OCI-M1 (cell line): ENCODE measurements around the gene CCNB1.
"Not testable (repeated sequence)": the region's sequence is repeated elsewhere in the genome, so short reads cannot be mapped to it uniquely, and the experiment has no call there.

Experiments used
- DNase-seq: peaks from one replicate; lab custom pipeline; 2025; lab: John Stamatoyannopoulos, UW

The CCNB1 gene

DNA sequence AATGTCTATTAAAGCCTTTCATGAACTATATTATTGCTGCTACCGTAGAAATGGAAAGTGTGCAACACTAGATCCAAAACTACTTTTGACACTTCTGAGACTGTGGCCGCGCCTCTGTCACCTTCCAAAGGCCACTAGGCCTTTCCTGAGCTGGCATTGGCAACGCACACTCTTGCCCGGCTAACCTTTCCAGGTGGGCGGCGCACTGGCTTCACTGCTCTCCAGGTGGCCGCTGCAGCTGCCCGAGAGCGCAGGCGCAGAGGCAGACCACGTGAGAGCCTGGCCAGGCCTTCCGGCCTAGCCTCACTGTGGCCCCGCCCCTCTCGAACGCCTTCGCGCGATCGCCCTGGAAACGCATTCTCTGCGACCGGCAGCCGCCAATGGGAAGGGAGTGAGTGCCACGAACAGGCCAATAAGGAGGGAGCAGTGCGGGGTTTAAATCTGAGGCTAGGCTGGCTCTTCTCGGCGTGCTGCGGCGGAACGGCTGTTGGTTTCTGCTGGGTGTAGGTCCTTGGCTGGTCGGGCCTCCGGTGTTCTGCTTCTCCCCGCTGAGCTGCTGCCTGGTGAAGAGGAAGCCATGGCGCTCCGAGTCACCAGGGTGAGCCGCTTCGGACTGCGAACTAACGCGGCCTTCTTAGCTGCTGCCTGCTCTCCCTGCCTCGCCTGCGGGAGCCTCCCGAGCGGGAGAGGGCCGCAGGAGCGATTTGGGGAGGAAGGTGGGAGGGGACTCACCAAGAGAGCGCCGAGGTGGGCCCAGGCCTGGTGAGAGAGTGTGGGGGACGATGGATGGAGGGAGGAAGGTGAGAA, at the start of gene CCNB1:
Gene CCNB1 (plus strand): TSS at position 465 of the 807 bp plus-strand sequence. CDS start 113 bp downstream, at position 578.
- peak; percentile 99 for DNase-seq

DNA sequence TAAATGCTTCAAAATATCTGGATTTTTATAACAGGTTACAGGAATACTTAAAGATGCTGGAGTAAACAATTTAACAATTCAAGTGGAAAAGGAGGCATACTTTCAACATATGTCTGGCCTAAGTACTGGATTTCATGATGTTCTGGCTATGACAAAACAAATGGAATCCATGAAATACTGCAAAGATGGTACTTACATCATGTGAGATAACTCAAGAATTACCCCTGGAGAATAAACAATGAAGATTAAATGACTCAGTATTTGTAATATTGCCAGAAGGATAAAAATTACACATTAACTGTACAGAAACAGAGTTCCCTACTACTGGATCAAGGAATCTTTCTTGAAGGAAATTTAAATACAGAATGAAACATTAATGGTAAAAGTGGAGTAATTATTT, 37.5 kb upstream of the CCNB1 start:
- no peak for DNase-seq

DNA sequence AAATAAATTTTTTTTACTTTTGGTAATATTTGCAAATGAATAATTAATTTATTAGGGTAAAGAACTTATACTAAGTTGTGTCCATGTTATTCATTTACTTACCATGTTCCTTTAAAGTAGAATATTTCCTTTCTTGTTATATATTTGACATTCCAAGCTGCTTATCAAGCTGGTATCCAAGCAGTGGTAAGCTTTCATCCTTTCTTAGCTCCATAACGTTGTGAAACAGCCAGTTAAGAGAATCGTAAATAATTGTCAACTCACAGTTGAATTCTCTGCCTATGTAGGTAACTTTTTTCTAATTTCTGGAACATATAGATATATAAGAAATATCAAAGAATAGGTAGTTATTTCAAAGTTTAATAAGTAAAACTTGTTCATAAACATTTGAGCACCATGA, 36.7 kb upstream of the CCNB1 start:
- no peak for DNase-seq

DNA sequence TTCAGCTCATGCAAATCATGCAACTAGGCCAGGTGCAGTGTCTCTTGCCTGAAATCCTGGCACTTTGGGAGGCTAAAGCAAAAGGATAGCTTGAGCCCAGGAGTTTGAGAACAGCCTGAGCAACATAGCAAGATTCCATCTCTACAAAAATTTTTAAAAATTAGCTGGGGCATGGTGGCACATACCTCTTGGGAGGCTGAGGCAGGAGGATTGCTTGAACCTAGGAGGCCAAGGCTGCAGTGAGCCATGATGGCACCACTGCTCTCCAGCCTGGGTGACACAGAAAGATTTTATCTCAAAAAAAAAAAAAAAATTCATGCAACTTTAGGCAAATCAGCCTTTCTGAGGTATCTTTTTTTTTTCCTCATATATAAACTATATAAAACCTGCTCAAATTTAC, 35.6 kb upstream of the CCNB1 start:
- no peak for DNase-seq

DNA sequence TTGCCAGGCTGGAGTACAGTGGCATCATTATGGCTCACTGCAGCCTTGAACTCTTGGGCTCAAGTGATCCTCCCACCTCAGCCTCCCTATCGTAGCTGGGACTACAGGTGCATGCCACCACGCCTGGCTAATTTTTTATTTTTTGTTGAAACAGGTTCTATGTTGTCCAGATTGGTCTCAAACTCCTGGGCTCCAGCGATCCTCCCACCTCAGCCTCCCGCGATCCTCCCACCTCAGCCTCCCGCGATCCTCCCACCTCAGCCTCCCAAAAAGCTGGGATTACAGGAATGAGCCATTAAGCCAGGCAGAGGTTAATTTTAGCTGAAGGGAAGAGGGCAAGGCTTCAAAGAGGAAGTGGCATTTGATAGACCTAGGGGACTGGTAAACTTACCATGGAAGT, 32.8 kb upstream of the CCNB1 start:
- no peak for DNase-seq

DNA sequence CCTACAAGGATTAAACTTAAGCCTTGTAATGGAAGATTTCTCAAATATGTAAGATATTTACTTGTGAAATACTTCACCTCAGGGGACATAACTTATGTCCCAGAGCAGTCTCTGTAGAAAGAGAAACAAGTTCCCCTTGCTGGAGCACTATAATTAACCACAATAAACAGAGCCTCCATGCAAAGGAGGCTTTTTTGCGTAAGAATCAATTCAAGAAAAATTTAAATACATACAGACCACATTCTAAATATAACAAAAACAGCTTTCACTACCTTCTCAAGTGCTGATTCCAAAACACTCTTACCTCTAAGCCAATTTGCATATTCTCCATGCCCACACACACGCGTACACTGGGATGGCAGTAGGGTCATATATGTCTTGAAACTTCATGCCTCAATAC, 30.7 kb upstream of the CCNB1 start:
- DNase-seq, result no peak

DNA sequence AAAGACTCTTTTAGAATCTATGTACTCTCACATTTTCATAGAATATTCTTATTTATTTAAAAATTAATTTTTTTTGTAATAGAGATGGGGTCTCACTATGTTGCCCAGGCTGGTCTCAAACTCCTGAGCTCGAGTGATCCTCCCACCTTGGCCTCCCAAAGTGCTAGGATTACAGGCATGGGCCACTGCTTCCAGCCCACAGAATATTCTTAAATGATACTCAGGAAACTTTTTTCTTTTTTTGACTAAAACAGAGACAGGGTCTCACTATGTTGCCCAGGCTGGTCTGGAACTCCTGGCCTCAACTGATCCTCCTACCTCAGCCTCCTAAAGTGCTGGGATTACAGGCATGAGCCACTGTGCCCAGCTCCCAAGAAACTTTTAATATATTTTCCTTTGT, 29.7 kb upstream of the CCNB1 start:
- DNase-seq, result not testable (repeated sequence)

DNA sequence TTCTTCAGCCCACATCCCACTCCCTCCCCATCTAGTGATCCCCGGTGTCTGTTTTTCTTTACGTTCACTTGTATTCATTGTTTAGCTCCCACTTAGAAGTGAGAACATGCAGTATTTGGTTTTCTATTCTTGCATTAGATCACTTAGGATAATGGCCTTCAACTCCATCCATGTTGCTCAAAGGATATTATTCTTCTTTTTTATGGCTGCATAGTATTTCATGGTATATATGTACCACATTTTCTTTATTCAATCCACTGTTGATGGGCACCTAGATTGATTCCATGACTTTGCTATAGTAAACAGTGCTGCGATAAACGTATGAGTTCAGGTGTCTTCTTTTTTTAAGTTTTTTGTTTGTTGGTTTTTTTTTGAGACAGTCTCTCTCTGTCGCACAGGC, 29.1 kb upstream of the CCNB1 start:
- no peak for DNase-seq

DNA sequence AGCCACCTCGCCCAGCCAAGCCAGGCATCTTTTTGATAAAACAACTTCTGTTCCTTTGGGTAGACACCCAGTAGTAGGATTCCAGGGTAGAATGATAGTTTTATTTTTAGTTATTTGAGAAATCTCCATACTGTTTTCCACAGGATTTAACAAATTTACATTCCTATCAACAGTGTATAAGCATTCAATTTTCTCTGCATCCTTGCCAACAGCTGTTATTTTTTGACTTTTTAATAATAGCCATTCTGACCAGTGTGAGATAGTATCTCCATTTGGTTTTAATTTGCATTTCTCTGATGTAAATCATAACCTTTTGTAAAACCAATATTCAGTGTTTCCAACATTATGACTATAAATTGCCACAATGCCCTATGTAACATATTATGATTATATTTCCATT, 28.2 kb upstream of the CCNB1 start:
- DNase-seq, result no peak

DNA sequence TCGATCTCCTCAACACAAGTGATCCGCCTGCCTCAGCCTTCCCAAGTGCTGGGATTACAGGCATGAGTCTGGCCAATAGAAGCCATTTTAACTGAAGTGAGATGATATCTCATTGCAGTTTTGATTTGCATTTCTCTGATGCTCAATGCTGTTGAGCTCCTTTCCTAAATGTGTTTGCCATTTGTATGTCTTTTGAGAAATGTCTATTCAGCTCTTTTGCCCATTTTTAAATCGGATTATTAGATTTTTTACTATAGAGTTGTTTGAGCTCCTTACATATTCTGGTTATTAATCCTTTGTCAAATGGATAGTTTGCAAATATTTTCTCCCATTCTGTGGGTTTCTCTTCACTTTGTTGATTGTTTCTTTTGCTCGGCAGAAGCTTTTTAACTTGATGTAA, 26.7 kb upstream of the CCNB1 start:
- DNase-seq, result not testable (repeated sequence)

DNA sequence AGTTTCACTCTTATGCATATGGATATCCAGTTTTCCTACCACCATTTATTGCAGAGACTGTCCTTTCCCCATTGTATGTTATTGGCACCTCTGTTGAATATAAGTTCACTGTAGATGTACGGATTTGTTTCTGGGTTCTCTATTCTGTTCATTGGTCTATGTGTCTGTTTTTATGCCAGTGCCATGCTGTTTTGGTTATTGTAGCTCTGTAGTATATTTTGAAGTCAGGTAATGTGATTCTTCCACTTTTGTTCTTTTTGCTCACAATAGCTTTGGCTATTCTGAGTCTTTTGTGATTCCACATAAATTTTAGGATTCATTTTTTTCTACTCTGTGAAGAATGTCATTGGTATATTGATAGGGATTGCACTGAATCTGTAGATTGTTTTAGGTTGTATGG, 26.1 kb upstream of the CCNB1 start:
- no peak for DNase-seq

DNA sequence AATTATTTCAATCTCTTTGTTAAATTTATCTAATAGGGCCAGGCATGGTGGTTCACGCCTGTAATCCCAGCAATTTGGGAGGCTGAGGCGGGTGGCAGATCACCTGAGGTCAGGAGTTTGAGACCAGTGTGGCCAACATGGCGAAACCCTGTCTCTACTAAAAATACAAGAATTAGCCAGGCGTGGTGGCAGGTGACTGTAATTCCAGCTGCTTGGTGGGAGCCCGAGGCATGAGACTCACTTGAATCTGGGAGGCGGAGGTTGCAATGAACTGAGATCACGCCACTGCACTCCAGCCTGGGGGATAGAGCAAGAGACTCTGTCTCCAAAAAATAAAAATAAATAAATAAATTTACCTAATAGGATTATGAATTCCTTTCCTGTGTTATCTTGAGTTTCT, 18.4 kb upstream of the CCNB1 start:
- DNase-seq, result not testable (repeated sequence)

DNA sequence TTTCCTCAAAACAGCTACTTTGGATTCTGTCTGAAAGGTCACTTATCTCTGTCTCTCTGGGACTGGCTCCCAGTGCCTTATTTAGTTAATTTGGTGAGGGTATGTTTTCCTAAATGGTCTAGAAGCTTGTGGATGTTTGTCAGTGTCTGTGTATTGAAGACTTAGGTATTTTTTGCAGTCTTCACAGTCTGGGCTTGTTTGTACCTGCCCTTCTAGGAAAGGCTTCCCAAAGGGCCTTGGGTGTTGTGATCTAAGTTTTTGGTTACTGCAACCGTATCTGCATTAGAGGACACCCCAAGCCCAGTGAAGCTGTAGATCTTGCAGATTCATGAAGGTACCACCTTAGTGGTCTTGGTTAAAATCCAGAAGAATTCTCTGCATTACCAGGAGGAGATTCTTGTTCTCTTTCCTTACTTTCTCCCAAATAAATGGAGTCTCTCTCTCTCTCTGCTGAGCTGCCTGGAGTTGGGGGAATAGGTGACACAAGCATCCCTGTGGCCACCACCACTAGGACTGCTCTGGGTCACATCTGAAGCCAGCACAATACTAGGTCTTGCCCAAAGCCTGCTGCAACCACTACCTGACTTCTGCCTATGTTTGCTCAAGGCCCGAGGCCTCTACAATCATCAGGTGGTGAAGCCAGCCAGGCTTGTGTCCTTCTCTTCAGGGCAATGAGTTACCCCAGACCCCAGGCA, 17.8 kb upstream of the CCNB1 start:
- no peak for DNase-seq

DNA sequence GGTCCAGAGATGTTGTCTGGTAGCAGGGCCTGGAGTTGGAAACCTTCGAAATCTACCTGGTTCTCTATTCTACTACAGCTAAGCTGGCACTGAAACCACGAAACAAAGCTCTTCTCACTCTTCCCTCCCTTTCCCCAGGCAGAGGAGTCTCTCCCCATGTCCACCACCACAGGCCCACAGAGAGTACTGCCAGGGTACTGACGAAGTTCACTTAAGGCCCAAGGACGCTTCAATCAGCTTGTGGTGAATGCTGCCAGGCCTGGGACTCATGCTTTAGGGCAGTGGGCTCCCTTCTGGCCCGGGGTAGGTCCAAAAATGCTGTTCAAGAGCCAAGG, 17.3 kb upstream of the CCNB1 start:
- no peak for DNase-seq

DNA sequence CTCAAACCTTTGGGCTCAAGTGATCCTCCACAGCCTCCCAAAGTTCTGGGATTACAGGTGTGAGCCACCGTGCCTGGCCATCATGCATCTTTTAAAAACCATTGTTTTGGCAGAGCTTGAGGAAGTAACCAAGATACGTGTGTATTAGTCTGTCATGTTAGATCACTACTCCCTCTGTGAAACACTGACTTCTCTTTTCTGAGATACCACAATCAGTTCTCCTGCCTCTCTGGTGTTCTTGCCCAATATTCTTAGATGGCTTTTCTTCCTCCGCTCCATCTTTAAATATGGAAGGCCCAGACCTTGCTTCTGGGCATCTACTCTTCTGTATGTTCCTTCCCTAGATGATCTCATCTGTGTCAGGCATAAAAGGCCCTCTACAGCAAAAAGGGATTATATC, 14.2 kb upstream of the CCNB1 start:
- peak; percentile 39 for DNase-seq

DNA sequence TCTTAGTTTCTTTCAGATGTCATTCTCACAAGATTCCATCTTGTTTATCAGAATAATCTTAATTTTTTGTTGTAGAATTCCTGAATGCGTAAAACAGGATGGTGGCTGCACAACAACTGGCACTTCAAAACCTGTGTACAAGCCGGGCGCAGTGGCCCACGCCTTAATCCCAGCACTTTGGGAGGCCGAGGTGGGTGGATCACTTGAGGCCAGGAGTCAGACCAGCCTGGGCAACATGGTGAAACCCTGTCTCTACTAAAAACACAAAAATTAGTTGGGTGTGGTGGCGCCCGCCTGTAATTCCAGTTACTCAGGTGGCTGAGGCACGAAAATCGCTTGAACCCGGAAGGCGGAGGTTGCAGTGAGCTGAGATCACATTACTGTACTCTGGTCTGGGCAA, 10.5 kb upstream of the CCNB1 start:
- no peak for DNase-seq

DNA sequence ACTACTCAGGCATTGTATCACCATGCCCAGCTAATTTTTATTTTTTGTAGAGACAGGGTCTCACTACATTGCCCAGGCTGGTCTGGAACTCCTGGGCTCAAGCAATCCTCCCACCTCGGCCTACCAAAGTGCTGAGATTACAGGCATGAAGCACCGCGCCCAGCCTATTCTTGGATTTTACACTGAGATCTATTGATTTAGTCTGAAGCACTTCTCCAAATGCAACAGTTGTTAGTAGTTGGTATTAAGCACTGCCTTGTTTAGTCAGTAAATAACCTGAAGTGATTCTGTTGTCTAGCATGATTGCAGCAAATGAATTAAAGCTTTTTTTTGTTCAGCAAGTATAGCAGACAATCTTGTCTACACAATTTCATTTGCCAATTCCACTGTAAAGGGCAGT, 8.9 kb upstream of the CCNB1 start:
- no peak for DNase-seq

DNA sequence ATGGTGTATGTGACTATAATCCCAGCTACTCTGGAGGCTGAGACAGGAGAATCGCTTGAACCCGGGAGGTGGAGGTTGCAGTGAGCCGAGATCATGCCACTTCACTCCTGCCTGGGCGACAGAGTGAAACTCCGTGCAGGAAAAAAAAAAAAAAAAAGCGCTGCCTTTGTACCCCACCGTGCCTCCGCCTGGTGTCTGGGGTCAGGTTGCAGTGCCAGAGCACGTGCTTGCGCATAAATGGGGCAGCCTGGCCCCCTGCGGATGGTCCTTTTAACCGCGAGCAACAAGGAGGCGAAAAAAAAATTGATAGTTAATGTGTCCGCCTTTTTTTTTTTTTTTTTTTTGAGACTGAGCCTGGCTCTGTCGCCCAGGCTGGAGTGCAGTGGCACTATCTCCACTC, 6.3 kb upstream of the CCNB1 start:
- no peak for DNase-seq

DNA sequence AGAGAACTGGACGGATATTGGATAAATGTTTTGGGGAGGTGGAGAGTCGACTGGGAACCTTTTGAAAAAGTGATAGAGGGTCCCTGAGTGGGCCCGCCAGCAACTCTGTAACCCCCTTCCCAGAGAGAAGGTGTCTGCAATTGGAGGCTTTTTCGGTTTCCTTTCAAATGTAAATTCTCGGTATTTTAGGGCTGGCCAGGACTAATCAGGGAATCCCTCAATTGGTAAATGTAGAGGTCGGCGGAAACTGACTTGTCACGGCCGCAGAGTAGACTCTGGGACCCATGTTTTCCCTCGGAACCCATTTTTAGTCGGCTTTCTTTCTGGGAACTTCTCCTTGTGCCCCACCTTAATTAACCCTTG, 524 bp downstream of the CCNB1 start:
- DNase-seq, result peak; percentile 47

DNA sequence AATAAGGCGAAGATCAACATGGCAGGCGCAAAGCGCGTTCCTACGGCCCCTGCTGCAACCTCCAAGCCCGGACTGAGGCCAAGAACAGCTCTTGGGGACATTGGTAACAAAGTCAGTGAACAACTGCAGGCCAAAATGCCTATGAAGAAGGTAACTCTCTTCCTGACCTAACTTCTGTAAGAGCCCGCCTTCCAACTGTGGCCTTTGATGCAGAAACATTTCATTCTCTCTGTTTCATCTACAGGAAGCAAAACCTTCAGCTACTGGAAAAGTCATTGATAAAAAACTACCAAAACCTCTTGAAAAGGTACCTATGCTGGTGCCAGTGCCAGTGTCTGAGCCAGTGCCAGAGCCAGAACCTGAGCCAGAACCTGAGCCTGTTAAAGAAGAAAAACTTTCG, 979 bp downstream of the CCNB1 start:
- DNase-seq, result peak; percentile 40

DNA sequence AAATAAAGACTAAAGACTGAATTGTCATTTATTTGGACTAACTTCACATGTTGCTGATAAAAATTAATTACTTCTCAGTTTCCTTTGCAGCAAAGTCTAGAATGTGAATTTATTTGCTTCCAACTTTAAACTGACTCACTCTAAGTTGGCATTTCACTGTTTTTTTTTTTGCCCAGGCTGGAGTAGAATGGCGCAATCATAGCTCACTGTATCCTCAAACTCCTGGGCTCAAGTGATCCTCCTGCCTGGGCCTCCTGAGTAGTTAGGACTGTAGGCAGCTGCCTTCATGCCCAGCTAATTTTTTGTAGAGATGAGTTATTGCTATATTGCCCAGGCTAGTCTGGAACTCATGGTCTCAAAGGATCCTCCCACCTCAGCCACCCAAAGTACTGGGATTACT, 3.5 kb downstream of the CCNB1 start:
- DNase-seq, result no peak

DNA sequence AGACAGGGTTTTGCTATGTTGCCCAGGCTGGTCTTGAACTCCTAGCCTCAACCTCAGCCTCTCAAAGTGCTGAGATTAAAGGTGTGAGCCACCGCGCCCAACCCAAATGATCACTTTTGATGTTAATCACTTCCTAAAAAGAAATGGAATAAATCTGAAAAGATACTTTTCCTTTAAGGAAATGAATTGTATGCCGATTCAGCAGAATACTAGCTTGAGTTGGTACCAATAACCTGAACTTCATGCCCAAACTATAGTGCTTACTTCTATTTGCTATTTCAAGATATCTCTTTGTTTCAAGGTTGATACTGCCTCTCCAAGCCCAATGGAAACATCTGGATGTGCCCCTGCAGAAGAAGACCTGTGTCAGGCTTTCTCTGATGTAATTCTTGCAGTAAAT, 4.0 kb downstream of the CCNB1 start:
- DNase-seq, result no peak

DNA sequence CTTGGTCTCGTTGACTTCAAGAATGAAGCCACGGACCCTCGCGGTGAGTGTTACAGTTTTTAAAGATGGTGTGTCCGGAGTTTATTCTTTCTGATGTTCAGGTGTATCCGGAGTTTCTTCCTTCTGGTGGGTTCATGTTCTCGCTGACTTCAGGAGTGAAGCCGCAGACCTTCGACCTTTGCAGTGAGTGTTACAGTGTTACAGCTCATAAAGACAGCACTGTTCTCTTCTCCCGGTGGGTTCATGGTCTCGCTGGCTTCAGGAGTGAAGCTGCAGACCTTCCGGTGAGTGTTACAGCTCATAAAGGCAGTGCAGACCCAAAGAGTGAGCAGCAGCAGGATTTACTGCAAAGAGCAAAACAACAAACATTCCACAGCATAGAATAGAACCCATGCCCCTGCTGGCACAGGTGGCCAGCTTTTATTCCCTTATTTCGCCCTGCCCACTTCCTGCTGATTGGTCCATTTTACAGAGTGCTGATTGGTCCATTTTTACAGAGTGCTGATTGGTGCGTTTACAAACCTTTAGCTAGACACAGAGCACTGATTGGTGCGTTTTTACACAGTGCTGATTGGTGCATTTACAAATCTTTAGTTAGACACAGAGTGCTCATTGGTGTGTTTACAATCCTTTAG, 14.8 kb downstream of the CCNB1 start:
- not testable (repeated sequence) for DNase-seq
